Stimulated activated naive CD4-positive, alpha-beta T cell (primary cell): ENCODE data around the gene MSH2.
A peak's percentile ranks its signal among the peaks of the same experiment; 100 is the strongest.
"Not testable (repeated sequence)": the region's sequence is repeated elsewhere in the genome, so short reads cannot be mapped to it uniquely, and the experiment has no call there.

Source experiments
- DNase-seq, 6 experiments: peaks; one replicate each; lab custom pipeline; 2025; lab: John Stamatoyannopoulos, UW

Gene MSH2

GRCh38 chr2:47402805-47403608, at the start of gene MSH2:
TSS of gene MSH2 (plus strand) at chr2:47403156. CDS start at chr2:47403192, 36 bp downstream.
- DNase-seq = peak; percentile 85 to 91 (median 88)

DNA sequence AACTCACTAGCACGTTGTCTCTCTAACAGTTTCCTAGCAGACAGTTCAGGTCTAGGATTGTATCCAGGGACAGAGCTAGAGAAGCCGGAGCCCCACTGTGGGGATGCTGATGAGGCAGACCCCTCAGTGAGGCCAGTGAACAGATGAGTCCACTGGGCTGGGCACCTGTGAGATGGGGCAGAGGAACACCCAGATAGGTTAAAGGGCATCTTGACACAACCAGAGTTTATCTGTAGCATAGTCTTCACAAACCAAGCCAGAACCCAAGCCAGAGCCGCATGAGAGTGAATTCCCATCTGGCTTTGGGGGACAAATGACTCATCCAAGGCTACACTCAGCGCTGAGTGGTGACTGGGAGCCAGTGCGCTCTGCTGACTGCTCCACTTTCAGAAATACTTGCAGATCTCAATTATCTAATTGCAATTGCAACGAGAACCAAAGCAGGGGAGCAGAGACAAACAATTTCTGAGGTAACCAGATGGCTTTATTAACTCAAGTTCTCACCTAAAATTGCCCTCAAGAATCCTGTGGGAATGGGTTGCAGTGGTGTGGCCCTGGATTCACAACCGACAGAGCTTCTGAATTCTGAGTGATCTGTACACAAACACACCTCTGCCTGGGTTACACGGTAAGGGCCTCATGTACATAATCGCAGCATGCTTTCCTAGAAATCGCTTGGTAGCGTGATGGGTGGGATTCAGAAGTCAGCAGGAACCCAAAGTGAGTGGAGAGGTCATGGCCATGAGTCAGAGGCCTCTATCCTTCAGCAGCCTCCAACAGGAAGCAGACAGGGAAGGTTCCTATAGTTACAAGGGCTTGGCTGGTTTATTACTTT, 48.7 kb upstream of the MSH2 start:
- no peak for DNase-seq

GRCh38 chr2:47354848-47355204, 48.1 kb upstream of the MSH2 start:
- DNase-seq = no peak

DNA sequence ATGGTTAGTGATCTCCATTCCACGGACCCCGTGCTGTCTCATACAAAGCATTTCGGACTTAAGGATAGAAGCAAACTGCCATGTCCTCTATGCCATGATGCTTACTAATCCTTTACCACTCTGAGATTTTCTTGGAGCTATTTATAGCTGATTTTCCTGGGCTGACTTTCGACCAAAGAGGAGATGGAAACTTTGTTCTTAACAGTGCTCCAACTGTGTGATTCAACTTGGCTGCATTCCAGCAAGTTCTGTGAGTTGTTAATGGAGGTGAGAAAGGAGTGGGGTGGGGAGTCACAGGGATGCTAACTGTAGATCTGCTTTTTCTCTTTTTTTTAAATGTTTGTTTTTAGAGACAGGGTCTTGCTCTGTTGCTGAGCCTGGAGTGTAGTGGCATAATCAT, 45.5 kb upstream of the MSH2 start:
- no peak for DNase-seq

DNA sequence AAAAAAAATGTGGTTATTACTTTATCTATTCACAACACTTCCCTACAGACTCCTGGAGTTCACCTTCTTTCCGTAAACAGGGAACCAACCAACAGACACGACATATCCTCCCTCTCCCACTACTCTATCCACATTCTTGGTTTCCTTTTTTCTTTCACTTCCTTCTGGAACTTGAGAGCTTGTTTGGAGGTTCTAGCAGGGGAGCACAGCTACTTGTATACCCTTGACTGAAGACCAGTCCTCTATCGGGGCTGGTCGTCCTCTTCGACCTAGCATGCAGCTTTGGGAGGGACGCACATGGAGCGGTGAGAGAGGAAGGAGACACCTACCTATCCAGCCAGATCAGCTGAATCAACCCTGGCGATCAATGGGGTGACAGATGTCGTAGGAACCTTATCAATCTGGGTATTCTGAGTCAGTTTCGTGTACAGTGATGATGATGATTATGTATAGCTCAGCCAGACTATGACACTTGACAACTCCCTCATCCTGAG, 43.5 kb upstream of the MSH2 start:
- no peak for DNase-seq

GRCh38 chr2:47360283-47360682, 42.7 kb upstream of the MSH2 start:
- no peak for DNase-seq

- no peak for DNase-seq
Observed at GRCh38 chr2:47360927-47361326, 42.0 kb upstream of the MSH2 start.

GRCh38 chr2:47361505-47362229, 41.3 kb upstream of the MSH2 start:
- DNase-seq = not testable (repeated sequence)

GRCh38 chr2:47373747-47374146, 29.2 kb upstream of the MSH2 start:
- DNase-seq = no peak

- no peak for DNase-seq
Observed at GRCh38 chr2:47375307-47375706, 27.6 kb upstream of the MSH2 start.

DNA sequence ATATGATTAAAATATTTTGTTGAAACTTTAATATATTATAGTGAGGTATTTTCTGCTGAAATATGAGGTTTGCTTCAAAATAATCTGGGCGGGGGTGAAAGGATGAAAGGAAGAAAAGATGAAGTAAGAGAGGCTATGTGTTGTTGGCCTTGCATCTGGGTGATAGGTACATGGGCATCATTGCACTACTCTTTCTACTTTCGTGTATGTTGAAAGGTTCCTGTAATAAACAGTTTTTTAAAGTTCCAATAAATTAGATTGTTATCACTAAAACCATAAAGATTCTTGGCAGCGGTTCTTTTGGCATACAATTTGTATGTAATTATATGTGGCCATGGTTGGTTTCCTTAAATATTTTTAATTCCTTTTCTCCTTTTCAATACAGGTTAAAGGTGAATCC, 23.6 kb upstream of the MSH2 start:
- no peak for DNase-seq

- no peak for DNase-seq
Observed at GRCh38 chr2:47381408-47381807, 21.5 kb upstream of the MSH2 start.

GRCh38 chr2:47386551-47386950, 16.4 kb upstream of the MSH2 start:
- no peak for DNase-seq

DNA sequence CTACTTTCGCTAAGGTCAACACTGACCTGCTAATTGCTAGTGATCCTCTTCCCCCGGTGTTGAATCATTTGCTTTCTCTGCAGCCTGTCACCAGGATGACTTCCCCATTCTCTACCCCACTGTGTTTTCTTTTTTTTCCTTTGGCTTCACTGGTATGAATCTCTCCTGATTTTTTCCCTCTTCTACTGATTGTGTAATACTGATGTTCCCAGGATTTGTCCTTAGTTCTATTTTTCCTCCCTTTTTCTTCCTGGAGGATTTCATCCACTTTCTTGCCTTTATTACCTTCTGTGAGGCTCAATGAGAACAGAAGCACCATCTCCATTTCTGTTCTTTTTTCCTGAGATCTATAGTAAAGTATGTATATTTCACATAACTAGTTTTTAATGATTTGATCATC, 14.1 kb upstream of the MSH2 start:
- no peak for DNase-seq

GRCh38 chr2:47389692-47390091, 13.3 kb upstream of the MSH2 start:
- DNase-seq = no peak

GRCh38 chr2:47401789-47402554, 984 bp upstream of the MSH2 start:
- DNase-seq = no peak

DNA sequence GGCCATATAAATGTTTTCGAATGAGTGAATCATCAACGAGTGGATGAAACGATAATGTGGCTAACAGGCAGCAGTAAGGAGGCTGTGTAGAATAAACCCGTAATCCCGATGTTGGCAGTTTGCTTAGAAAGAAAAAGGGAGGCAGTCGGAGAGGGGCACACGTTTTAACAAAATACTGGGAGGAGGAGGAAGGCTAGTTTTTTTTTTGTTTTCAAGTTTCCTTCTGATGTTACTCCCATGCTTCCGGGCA, 476 bp upstream of the MSH2 start:
- no peak for DNase-seq

- DNase-seq = no peak
Observed at GRCh38 chr2:47403609-47404193, 745 bp downstream of the MSH2 start.

DNA sequence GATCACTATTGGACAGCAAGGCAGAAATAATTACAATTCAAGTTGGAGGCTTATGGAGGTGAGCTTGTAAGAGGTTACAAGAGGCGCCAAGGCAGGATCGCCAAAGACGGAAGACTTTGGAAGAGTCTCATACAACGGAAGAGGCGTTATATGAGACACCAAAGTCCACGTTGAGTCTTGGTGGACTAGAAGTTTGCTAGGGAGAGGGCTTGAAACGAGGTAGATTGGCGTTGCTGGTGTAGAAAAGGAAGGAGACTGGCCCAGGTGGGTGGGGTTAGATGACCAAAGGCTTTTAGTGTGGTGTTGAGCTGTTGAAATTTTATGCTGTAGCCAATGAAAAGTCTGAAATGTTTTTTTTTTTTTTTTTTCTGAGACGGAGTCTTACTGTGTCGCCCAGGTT, 1.4 kb downstream of the MSH2 start:
- no peak for DNase-seq

DNA sequence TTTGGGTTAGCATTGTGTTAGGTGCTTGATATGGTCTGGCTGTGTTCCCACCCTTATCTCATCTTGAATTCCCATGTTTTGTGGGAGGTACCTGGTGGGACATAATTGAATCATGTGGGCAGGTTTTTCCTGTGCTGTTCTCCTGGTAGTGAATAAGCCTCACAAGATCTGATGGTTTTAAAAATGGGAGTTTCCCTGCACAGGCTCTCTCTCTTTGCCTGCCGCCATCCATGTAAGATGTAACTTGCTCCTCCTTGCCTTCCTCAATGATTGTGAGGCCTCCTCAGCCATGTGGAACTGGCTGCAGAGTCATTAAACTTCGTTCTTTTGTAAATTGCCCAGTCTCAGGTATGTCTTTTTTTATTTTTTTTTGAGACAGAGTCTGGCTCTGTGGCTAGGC, 2.8 kb downstream of the MSH2 start:
- DNase-seq = no peak

- DNase-seq = not testable (repeated sequence)
Observed at GRCh38 chr2:47406649-47407330, 3.8 kb downstream of the MSH2 start.
